HS-5 (cell line): ENCODE data around the gene CST2.
"Not testable (repeated sequence)": the region's sequence is repeated elsewhere in the genome, so short reads cannot be mapped to it uniquely, and the experiment has no call there.

ENCODE experiments used
- DNase-seq: peaks from one replicate; pipeline ENCODE4 v3.0.0-alpha.2; 2012; ENCODE audit warnings: low read depth

The CST2 gene

DNA sequence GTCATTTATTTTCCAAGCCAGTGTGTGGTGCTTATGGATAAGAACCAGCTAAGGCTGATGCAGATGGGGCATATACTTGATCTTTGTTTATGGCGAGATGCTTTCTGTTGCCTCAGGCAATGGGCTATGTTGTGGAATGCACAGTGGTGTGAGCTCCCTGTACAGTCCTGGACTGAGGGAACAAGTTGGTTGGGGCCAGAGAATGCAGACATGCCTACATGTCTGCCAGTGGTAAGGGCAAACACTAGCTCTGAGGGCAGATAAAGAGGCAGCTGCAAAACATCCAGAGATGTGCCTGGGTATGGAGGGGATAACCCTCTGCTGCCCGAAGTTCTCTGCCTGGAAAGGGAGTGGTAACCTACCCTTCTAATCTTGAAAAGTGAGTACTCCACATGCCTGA lies 16.2 kb downstream of the CST2 start:
- not testable (repeated sequence) for DNase-seq

DNA sequence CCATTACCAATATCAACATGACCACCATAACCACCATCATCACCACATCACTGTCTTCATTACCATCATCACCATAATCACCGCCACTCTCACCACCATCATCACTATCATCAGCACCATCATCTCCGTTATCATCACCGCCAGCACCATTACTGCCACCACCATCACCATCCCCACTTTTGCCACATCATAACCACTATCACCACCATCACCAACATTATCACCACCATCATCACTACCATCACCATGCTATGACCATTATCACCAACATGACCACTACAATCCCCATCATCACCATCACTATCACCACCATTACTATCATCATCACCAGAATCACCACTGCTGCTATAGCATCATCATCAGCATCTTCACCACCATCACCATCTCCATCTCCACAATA lies 25.7 kb downstream of the CST2 start:
- DNase-seq = no peak

DNA sequence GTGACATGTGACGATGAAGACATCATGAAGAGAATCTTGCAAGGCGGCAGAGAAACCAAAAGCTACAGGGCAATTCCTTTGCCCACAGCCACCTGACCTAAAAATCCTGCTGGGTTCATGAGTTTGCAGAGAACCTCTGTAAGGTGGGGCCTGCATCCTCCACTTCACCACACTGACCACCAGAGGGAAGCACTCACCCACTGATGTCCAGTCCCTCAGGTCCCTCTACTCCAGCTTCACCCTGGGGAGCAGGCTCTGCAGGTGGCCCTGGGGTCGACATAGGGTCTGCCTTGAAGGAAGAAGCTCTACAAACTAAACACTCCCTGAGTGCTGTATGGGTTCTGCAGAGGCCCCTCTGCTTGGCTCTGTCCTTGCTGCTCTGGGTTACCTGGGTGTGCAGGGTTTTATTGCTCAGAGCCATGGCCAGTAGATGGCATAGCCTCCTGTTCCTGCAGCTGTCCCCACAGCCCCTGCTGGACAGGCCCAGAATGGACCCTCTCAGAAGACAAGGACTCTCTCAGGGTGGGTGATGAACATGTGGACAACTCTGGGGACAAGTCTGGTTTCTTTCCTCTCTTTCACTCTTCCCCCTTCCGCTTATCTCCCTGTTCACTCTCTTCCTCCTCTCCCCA lies 27.2 kb downstream of the CST2 start:
- not testable (repeated sequence) for DNase-seq

DNA sequence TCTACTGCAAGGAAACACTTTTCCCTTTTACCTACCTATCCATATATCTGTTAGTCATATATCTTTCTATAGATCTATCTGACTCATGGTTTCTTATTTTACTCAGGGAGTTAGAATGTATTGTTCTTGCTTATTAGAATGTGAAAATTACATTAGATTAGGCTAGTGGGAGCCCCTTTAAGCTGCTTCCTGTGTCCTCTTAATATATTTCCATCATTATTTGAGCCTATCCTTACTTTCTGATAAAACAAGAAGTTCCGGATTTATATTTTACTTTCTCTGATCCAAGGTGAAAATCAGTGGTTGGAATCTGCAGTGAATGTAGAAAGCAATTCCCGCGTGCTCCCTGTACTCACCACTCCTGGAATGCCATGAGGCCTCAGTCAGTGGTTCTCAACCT lies 31.0 kb downstream of the CST2 start:
- no peak for DNase-seq

DNA sequence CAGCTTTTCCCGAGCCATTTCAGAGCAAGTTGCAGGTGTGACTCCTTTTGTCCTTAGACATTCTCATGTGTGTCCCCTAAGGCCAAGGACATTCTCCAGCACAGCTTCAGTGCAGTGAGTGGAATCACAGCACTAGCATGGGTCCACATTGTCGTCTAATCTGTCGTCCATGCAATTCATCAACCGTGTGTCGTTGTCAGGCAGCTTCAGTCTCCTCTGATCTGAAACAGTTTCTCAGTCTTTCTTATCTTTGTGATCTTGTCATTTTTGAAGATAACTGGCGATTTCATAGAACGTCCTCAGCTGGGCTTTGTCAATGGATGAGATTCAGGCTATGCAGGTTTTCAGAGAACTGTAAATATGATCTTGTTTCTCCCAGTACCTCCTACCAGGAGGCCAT lies 31.7 kb downstream of the CST2 start:
- DNase-seq = no peak

DNA sequence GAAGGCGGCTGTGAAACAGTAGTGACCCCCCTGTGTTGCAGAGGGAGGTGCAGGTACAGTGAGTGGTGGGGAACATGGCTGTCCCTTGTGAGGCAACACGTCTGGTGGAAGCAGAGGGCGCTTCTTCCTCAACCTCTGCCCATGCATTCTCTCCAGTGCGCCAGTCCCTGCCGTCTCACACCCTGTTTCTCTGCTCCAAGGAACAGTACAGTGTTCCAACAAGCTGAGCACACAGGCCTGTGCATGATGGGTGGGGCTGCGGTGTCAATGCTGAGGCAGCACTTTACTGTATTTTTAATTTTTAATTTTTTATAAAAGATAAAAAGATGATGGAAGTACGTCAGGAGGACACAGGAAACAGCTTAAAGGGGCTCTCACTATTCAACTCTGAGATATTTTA lies 32.5 kb downstream of the CST2 start:
- no peak for DNase-seq

DNA sequence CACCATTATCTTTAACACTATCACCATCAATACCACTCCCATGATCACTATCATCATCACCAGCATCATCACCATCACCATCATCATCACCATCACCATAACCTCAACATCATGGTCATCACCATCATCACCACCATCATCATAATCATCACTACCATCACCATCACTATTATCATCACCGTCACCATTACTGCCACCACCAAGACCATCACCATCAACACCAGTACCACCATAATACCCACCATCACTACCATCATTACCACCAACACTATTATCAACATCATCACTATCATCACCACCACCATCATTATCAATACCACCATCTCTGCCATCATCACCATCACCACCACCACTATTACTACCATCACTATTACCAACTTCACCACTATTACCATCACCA lies 43.1 kb downstream of the CST2 start:
- DNase-seq = no peak

DNA sequence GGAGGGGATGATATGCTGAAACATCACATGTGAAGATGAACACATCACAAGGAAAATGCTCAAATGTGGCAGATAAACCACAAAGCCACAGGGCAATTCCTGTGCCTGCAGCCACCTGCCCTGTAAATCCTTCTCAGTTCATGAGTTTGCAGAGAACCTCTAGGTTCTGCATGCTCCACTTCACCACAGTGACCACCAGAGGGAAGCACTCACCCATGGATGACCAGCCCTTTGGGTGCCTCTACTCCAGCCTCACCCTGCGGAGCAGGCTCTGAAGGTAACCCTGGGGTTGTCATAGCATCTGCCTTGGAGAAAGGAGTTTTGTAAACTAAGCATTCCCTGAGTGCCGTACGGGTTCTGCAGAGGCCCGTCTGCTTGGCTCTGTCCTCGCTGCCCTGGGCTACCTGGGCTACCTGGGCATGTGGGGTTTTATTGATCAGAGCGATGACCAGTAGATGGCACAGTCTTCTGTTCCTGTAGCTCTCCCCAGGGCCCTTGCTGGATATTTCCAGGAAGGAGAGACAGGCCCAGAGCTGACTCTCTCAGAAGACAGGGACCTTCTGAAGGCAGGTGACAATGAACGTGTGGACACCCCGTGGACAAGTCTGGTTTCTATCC lies 44.1 kb downstream of the CST2 start:
- no peak for DNase-seq

DNA sequence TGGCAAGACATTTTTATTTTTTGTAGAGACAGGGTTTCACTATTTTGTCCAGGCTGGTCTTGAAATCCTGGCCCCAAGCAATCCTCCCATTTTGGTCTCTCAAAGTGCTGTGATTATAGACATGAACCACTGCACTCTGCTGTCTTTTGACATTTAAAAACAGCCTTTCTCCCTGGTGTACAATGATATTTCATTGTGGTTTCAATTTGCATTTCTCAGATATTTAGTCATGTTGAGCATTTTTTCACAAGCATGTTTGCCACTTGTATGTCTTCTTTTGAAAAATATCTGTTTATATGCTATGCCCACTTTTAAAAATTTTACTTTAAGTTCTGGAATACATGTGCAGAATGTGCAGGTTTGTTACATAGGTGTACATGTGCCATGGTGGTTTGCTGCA lies 47.9 kb downstream of the CST2 start:
- not testable (repeated sequence) for DNase-seq

DNA sequence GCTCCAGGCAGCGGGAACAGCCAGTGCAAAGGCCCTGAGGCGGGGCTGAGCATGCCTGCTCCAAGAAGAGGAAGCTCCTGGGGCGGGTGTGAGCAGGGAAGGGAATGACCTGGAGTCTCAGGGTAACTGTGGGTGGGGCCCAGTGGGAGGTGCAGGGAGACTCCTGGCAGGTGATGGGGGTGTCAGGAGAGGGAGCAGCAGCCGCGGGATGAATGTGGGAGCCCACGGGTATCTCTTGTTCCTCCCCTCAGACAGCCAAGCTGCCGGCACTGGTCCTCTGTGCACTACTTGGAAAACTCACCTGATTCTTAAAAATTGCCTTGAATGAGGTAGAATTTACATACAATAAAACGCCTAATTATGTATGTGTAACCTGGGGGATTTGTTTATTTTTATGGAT lies 49.1 kb downstream of the CST2 start:
- DNase-seq = not testable (repeated sequence)

DNA sequence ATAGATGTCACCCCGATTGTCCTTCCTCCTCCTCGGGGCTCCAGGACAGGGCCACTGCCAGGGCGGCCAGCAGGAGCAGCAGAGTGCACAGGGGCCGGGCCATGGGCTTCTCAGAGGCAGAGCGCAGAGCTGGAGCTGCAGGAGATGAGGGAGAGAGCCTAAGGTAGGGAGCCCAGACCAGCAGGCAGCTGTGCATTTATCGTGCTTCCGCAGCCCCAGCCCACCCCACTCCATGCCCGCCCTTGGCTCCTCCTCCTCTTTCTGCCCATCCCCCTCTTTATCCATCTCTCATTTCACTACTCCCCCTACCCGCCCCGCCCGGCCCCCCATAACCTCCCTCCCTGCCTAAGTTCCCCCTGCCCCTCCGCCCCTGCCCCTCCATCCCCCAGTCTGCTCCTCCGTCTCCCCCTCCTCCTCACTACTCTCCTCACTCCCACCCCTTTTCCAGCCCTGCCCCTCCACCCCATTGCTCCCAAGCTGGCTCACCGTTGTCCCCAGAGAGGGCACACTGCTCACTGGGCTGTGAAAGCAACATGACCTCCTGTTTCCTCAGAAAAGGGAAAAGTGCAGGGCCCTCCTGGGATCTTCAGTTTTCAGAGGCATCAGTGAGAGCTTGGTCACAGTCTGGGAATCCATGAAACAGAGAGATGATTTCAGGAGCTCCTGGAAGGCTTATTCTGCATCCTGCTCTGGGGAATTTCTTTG lies 50.3 kb downstream of the CST2 start:
- DNase-seq = no peak

DNA sequence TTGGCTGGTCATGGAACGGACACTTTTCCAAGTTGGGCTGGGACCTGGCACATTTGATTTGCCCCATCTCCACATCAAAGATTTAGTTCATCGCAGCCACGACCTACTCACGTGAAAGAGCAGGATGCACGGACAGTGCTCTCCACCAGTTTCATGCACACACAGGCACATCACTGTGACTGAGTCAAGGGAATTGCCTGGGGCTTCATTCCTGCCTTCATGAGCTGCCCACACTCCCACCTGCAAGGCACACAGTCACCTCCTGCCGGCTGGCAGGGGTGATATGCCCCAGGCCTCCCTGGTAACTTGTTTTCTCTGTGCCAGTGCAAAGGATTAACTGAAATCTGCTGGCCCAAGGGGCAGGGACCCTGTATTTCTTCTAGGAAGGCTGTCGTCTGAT lies 52.4 kb downstream of the CST2 start:
- no peak for DNase-seq
